Jurkat, Clone E6-1 (cell line): Measurements from ENCODE around the gene ALX3.

Experiments used
- DNase-seq: peaks from one replicate; pipeline ENCODE4 v3.0.0-alpha.2; 2011; ENCODE audit warnings: low read depth, low spot score
- H3K4me3 ChIP-seq: 2 replicates; pipeline ENCODE4 v1.5.1; 2011; ENCODE audit warnings: mild to moderate bottlenecking, low read length, control low read depth, moderate library complexity

ALX3 gene

GRCh38 chr1:110068646-110069403 lies 1.6 kb downstream of the ALX3 start:
- H3K4me3 ChIP-seq, result no peak overlapping the region
- no peak for DNase-seq

GRCh38 chr1:110067893-110068645 lies 2.4 kb downstream of the ALX3 start:
- DNase-seq, result no peak
- H3K4me3 ChIP-seq, result no peak overlapping the region

DNA sequence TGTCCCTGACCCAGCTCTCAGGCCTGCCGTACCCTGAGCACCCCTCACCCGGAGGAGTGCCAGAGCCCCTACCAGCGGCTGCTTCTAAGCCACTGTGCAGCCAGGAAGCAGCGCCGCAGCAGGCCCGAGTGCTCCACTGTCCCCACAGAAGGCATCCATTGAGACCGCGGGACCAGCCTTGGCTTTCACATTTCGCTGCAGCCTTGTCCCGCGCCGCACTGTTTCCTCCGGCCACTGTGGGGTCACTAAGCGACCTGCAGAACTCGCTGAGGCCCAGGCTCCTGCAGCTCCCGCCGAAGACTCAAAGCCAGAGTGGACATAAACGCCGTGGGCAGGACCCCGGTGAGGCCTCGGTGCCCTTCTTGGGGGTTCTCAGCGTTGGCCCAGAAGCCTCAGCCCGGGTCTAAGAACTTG lies 3.0 kb downstream of the ALX3 start:
- H3K4me3 ChIP-seq, result no peak overlapping the region
- no peak for DNase-seq

DNA sequence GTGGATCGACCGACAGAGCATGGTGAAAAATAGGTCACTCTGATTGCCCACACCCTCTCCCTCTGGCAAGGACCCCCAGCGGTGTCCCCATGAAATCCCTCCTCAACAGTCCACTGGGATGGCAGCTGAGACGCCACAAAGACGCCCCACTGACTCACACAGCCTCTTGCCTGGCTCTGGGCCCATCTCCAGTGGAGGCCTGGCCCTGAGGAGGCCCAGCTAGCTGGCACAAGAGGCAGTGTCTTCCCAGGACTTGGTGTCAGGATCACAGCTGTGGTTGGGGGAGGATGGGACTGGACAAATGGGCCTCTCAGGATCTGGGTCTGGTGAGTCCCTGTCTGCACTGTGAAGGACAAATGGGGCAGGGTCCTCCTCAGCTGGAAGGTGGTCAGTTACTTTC lies 4.6 kb downstream of the ALX3 start:
- no peak for DNase-seq
- no peak overlapping the region for H3K4me3 ChIP-seq

DNA sequence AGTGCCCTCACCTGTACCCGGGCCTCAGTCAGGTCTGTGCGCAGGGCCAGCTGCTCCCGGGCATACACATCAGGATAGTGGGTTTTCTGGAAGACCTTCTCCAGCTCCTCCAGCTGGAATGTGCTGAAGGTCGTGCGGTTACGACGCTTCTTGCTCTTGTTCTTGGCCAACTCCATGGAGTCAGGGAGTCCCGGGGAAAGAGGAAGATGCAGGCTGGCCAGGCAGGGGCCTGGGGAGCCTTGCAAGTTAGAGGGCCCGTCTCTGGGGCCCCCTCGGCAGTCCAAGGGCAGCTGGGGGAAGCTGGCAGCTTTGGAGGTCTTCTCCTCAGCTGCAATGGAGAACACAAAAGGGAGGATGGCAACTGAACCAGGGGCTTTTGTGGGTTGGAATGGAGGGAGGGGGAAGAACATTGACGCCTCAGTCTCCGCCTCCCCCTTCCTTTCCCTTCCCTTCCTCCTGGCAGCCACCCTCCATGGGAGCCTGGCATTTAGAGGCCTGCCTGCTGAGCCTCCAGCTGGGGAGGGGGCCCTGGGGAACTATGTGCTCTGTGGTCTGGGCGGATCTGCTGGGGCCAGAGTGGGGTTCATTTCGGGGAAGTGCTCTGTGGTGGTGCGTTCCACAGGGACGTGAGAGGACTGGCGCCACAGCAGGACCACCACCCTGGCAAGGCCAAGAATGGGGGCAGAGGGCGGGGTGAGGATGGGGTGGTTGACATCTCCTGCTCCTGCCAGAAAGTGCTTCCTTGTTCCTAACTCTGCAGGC lies 5.7 kb downstream of the ALX3 start:
- no peak overlapping the region for H3K4me3 ChIP-seq
- DNase-seq, result no peak

- DNase-seq, result no peak
- no peak overlapping the region for H3K4me3 ChIP-seq
These were observed 6.7 kb downstream of the ALX3 start for GRCh38 chr1:110063781-110064180.

DNA sequence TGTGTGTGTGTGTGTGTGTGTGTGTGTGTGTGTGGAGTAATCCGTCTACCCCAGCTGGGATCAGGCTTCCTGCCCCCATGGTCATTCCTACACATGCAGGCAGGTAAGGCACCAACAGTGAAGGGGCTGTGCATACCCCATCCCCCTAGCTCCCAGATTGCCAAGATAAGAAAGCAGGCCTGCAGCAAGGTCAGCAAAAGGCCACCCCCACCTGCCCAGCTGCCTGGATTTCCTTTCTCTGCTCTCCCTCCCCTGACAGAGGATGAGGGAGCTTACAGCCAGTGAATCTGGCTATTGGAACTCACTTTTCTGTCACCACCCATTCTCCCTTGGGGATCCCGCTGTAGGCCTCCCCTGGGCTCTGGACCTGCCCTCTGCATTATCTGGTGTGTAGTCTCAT lies 7.9 kb downstream of the ALX3 start:
- DNase-seq, result no peak
- H3K4me3 ChIP-seq, result no peak overlapping the region

- no peak overlapping the region for H3K4me3 ChIP-seq
- no peak for DNase-seq
These were observed 9.1 kb downstream of the ALX3 start for GRCh38 chr1:110061341-110061740.

- no peak for DNase-seq
- H3K4me3 ChIP-seq, result no peak overlapping the region
These were observed 9.8 kb downstream of the ALX3 start for GRCh38 chr1:110060662-110061060.

DNA sequence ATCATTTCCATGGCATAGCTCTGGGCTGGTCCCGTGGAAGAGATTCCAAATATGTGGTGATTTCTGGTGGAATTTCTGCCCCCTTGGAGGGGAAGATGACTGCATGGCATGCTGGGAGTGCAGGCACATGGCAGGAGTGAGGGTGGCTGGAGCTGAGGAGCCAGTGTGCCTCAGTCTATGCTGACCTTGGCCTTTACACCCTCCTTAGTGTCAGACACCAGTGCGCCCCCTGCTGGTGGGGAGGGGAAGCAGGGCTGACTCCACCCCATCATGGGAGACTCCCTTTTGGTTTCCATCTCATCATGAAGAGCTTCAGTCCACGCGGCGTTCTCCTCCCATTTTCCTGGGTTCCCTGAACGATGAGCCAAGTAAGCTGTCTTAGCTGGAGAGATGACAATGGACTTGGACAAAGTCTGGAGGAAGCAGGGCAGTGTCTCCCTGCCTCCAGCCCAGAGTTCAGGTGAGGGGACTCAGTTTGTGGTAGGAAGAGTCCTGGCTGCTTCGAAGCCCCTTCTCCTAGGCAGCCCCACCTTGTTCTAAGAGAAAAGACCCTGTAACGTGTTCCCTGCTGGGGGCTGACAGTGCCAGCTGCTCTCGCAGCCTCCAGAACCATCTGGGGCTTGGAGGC lies 10.3 kb downstream of the ALX3 start:
- H3K4me3 ChIP-seq, result no peak overlapping the region
- peak; percentile 42 for DNase-seq

- no peak overlapping the region for H3K4me3 ChIP-seq
- no peak for DNase-seq
These were observed 11.2 kb downstream of the ALX3 start for GRCh38 chr1:110059133-110059863.

- H3K4me3 ChIP-seq, result no peak overlapping the region
- no peak for DNase-seq
These were observed 11.9 kb downstream of the ALX3 start for GRCh38 chr1:110058591-110058990.

GRCh38 chr1:110057963-110058518 lies 12.4 kb downstream of the ALX3 start:
- no peak for DNase-seq
- no peak overlapping the region for H3K4me3 ChIP-seq

GRCh38 chr1:110056776-110057175 lies 13.7 kb downstream of the ALX3 start:
- DNase-seq, result no peak
- no peak overlapping the region for H3K4me3 ChIP-seq

DNA sequence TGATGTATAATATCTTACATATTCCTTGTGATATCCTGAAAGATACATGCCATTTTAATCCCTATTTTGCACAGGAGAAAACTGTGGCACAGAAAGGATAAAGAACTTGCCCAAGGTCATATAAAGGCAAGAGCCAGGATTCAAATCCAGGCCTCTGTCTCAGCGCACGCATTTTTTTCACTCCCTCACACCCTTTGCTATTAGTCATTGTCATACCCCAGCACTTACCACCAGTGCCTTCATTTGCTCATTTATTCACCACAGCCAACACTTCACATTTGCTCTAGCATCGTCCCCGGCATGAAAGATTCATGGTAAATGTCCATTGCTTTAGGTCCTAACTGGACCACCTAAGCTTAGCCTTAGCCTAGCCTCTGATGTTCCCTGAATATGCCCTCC lies 14.2 kb downstream of the ALX3 start:
- no peak overlapping the region for H3K4me3 ChIP-seq
- no peak for DNase-seq

DNA sequence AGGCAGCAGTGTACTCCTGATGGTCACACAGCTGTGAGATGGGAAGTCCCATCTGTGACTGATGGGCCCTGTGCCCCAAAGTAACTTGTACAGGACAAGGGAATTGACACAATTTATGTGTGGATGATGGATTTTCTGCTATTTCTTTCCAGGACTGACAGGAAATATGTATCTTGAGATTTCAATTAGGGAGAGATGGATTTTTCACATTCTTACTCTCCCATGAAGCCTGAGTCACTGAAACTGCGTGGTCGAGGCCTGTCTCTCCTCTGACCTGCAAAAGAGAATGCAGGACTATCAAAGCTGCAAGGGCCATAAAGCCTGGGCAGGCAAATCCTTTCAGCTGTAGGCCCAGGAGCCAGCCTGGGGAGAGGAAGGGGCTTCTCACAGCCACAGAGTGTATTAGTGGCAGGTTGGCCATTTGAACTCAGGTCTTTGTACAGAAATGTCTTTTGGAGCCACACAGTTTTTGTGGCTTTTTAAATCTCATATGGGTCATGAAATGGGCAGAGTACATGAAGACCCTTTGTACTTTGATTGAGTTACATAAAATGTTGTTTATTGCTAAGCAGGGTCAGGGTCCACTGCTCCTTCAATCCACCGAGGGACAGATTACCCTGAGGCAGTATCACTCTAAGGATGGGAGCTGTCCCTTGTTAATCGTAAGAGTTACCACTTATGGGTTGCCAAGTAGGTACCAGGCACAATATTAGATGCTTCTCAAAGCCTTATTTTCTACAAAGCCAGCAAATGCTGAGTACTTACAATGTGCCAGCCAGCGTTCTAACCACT lies 14.8 kb downstream of the ALX3 start:
- no peak for DNase-seq
- no peak overlapping the region for H3K4me3 ChIP-seq

DNA sequence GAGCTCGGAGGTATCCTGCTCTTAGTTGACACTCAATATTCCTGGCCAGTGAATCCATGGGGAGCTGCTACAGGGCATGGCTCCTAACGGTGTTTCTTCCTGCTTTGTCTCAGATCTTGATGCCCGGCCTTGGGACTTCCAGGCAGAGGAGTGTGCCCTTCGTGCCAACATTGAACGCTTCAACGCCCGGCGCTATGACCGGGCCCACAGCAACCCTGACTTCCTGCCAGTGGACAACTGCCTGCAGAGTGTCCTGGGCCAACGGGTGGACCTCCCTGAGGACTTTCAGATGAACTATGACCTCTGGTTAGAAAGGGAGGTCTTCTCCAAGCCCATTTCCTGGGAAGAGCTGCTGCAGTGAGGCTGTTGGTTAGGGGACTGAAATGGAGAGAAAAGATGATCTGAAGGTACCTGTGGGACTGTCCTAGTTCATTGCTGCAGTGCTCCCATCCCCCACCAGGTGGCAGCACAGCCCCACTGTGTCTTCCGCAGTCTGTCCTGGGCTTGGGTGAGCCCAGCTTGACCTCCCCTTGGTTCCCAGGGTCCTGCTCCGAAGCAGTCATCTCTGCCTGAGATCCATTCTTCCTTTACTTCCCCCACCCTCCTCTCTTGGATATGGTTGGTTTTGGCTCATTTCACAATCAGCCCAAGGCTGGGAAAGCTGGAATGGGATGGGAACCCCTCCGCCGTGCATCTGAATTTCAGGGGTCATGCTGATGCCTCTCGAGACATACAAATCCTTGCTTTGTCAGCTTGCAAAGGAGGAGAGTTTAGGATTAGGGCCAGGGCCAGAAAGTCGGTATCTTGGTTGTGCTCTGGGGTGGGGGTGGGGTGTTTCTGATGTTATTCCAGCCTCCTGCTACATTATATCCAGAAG lies 16.7 kb downstream of the ALX3 start:
- DNase-seq, result no peak
- no peak overlapping the region for H3K4me3 ChIP-seq
